WTC11 (cell line): ENCODE measurements around the gene ESPN.

Source experiments
- ATF2 ChIP-seq: sonication (generic); formaldehyde crosslinking; IDR thresholded peaks from 2 replicates; pipeline ENCODE4 v1.8.1; 2022; ENCODE audit warnings: low read depth, missing genetic modification reagents, borderline replicate concordance
- FOXJ3 ChIP-seq: sonication (generic); formaldehyde crosslinking; IDR thresholded peaks from 2 replicates; pipeline ENCODE4 v1.9.0; 2021; ENCODE audit warnings: missing genetic modification reagents, mild to moderate bottlenecking, borderline replicate concordance
- FOXK1 ChIP-seq: sonication (generic); formaldehyde crosslinking; IDR thresholded peaks from 2 replicates; pipeline ENCODE4 v1.8.0; 2022; ENCODE audit warnings: mild to moderate bottlenecking, moderate library complexity, missing genetic modification reagents
- IRF2 ChIP-seq: sonication (generic); formaldehyde crosslinking; IDR thresholded peaks from 2 replicates; pipeline ENCODE4 v1.8.0; 2022; ENCODE audit warnings: low read depth, missing genetic modification reagents, borderline replicate concordance
- JUN ChIP-seq: sonication (generic); formaldehyde crosslinking; IDR thresholded peaks from 2 replicates; pipeline ENCODE4 v1.8.0; 2023; ENCODE audit warnings: mild to moderate bottlenecking, missing genetic modification reagents
- SP1 ChIP-seq: sonication (generic); formaldehyde crosslinking; conservative IDR thresholded peaks from 2 replicates; pipeline ENCODE4 v1.8.1; 2022; ENCODE audit warnings: missing genetic modification reagents
- TCF7 ChIP-seq: sonication (generic); formaldehyde crosslinking; IDR thresholded peaks from 2 replicates; pipeline ENCODE4 v1.8.0; 2022; ENCODE audit warnings: mild to moderate bottlenecking, low read depth, missing genetic modification reagents, moderate library complexity
- TF ChIP-seq, protein P1 (sequence below): fragments of 200-600 bp; IDR thresholded peaks from 2 replicates; pipeline ENCODE4 v1.8.0; 2022; ENCODE audit warnings: antibody characterized with exemption
- TF ChIP-seq, protein P2 (sequence below): sonication (generic); formaldehyde crosslinking; conservative IDR thresholded peaks from 2 replicates; pipeline ENCODE4 v1.8.1; 2023; ENCODE audit warnings: mild to moderate bottlenecking, low read depth, missing genetic modification reagents, moderate library complexity
- TF ChIP-seq, protein P3 (sequence below): sonication (generic); formaldehyde crosslinking; IDR thresholded peaks from 2 replicates; pipeline ENCODE4 v1.8.0; 2022; ENCODE audit warnings: mild to moderate bottlenecking, missing genetic modification reagents
- TF ChIP-seq, protein P4 (sequence below): sonication (generic); formaldehyde crosslinking; IDR thresholded peaks from 2 replicates; pipeline ENCODE4 v1.8.0; 2023; ENCODE audit warnings: missing genetic modification reagents

DNA sequence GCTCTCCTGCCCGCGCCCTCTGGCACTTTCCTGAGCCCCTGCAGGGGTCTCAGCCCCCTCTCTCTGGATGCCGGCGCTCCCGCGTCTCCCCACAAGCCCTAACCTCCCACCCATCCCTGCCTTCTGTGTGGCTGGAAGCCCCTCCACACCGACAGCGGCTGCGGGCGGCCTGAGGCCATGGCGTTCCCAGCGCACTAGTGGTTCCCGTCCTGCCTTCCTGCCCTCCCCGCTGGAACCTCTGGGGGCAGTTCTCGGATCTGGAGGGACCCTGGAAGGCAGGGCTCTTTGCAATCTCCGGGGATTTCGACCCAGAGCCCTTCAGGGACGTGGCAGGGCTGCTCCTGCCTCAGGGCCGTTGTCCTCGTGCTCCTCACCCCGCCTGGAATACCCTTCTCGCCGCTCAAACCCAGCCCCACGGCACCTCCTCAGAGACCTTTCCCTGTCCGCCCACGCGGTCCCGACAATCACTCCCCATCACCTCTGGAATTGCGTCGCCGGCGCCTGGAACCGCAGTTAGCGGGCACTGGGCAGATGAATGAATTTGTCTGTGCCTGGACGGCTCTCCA is 493 bp upstream of the ESPN start:
- TF ChIP-seq ATF2 (CRISPR knock-in tag) (no peak), TCF7 (CRISPR knock-in tag) (no peak), IRF2 (CRISPR knock-in tag) (no peak), FOXK1 (CRISPR knock-in tag) (no peak), FOXJ3 (CRISPR knock-in tag) (no peak), JUN (CRISPR knock-in tag) (no peak), SP1 (CRISPR knock-in tag) (no peak)
- TF ChIP-seq, protein P1, sequence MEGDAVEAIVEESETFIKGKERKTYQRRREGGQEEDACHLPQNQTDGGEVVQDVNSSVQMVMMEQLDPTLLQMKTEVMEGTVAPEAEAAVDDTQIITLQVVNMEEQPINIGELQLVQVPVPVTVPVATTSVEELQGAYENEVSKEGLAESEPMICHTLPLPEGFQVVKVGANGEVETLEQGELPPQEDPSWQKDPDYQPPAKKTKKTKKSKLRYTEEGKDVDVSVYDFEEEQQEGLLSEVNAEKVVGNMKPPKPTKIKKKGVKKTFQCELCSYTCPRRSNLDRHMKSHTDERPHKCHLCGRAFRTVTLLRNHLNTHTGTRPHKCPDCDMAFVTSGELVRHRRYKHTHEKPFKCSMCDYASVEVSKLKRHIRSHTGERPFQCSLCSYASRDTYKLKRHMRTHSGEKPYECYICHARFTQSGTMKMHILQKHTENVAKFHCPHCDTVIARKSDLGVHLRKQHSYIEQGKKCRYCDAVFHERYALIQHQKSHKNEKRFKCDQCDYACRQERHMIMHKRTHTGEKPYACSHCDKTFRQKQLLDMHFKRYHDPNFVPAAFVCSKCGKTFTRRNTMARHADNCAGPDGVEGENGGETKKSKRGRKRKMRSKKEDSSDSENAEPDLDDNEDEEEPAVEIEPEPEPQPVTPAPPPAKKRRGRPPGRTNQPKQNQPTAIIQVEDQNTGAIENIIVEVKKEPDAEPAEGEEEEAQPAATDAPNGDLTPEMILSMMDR, result no peak
- TF ChIP-seq, protein P2, sequence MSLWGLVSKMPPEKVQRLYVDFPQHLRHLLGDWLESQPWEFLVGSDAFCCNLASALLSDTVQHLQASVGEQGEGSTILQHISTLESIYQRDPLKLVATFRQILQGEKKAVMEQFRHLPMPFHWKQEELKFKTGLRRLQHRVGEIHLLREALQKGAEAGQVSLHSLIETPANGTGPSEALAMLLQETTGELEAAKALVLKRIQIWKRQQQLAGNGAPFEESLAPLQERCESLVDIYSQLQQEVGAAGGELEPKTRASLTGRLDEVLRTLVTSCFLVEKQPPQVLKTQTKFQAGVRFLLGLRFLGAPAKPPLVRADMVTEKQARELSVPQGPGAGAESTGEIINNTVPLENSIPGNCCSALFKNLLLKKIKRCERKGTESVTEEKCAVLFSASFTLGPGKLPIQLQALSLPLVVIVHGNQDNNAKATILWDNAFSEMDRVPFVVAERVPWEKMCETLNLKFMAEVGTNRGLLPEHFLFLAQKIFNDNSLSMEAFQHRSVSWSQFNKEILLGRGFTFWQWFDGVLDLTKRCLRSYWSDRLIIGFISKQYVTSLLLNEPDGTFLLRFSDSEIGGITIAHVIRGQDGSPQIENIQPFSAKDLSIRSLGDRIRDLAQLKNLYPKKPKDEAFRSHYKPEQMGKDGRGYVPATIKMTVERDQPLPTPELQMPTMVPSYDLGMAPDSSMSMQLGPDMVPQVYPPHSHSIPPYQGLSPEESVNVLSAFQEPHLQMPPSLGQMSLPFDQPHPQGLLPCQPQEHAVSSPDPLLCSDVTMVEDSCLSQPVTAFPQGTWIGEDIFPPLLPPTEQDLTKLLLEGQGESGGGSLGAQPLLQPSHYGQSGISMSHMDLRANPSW (CRISPR knock-in tag), result no peak
- TF ChIP-seq, protein P3, sequence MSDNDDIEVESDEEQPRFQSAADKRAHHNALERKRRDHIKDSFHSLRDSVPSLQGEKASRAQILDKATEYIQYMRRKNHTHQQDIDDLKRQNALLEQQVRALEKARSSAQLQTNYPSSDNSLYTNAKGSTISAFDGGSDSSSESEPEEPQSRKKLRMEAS (CRISPR knock-in tag), result no peak
- TF ChIP-seq, protein P4, sequence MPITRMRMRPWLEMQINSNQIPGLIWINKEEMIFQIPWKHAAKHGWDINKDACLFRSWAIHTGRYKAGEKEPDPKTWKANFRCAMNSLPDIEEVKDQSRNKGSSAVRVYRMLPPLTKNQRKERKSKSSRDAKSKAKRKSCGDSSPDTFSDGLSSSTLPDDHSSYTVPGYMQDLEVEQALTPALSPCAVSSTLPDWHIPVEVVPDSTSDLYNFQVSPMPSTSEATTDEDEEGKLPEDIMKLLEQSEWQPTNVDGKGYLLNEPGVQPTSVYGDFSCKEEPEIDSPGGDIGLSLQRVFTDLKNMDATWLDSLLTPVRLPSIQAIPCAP (CRISPR knock-in tag), result no peak
